Measurements from ENCODE around the gene CLEC17A. TPM values are rescaled to one million over a fixed set of nuclear protein-coding genes. Genes with fewer than 3 reads are reported as not detected.

CLEC17A gene, protein sequence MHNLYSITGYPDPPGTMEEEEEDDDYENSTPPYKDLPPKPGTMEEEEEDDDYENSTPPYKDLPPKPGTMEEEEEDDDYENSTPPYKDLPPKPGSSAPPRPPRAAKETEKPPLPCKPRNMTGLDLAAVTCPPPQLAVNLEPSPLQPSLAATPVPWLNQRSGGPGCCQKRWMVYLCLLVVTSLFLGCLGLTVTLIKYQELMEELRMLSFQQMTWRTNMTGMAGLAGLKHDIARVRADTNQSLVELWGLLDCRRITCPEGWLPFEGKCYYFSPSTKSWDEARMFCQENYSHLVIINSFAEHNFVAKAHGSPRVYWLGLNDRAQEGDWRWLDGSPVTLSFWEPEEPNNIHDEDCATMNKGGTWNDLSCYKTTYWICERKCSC
- total RNA-seq, result not detected in 2 replicates

DNA sequence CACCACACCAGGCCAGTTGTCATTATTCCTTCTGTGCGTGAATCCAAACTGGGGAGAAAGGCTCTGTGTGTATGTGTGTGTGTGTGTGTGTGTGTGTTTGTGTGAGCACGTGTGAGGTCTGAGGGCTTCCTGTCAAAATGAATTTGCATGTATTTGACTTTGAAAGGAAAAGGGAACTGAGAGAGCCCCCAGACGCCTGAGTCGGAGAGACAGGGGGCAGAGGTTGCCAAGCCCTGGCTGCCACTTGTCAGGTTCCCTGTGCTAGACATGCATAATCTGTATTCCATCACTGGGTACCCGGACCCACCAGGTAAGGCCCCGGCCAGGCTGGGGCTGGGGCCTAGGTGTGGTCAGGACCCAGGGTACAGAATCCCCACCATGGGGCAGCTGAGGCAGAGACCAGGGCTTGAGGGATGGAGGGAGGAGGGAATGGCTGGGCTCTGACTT lies at the start of gene CLEC17A:
Gene CLEC17A, plus strand, starts transcription at position 191 of the 447 bp plus-strand sequence. Its CDS starts 77 bp downstream, at position 268.

DNA sequence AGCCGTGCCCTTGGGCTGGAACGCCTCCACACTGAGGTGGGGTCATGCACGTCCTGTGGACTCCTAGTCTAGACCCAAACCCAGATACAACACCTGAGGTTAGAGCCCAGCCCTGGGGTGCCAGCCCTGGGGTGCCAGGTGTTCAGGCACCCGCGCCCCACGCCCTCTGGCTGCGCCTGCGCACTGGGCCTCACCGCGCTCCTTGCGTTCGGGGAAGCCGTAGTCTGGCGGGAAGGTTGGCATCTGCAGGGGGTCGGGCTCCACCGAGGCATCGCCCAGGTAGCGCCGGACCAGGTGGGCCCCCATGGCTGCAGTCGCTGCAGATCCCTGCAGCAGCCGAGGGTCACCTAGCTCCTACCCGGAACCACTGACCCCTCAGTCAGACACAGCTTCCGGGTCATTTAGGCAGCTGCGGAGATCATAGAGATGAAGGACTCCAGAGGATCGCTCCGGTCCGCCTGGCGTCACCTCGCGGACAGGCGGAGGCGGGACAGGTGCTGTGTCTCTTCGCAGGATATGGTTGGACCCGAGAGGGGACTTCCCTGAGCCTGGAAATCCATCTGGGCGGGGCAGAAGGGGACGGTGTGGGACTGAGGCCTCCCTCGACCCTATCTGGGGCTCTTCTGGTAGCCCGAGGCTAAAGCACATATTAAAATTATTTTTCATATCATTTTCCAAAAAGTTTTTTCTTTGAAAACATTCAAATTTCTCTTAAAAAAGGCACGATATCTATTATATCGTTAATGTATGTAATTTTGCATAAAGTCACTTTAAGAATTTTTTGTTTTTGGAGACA lies 11.0 kb upstream of the CLEC17A start, which contains the start of gene NDUFB7:
Gene NDUFB7, minus strand, starts transcription at position 372 of the 796 bp plus-strand sequence. Its CDS starts 66 bp downstream, at position 306.

Other genes starting within 250 kb of the CLEC17A start
- 17.6 and 18.6 TPM in 2 replicates for gene ADGRE5, start 201.6 kb upstream of the CLEC17A start, total RNA-seq
- 111 and 127 TPM in 2 replicates for gene DDX39A, start 163.7 kb upstream of the CLEC17A start, total RNA-seq
- 6.8 and 10.6 TPM in 2 replicates for gene PKN1, start 149.8 kb upstream of the CLEC17A start, total RNA-seq
- 0.35 and 1.0 TPM in 2 replicates for gene PTGER1, start 107.7 kb upstream of the CLEC17A start, total RNA-seq
- 277 and 285 TPM in 2 replicates for gene GIPC1, start 87.0 kb upstream of the CLEC17A start, total RNA-seq
- gene DNAJB1, start 64.7 kb upstream of the CLEC17A start, total RNA-seq, result 165 and 174 TPM in 2 replicates
- gene TECR, start 53.5 kb upstream of the CLEC17A start, total RNA-seq, result 131 and 169 TPM in 2 replicates
- gene NDUFB7, start 11.0 kb upstream of the CLEC17A start, total RNA-seq, result 375 and 385 TPM in 2 replicates
- gene ADGRE3, start 91.8 kb downstream of the CLEC17A start, total RNA-seq, result not detected in 2 replicates
- 3.7 and 6.9 TPM in 2 replicates for gene ZNF333, start 107.0 kb downstream of the CLEC17A start, total RNA-seq
- gene ADGRE2, start 195.5 kb downstream of the CLEC17A start, total RNA-seq, result 3.5 and 6.3 TPM in 2 replicates